HG02763 (cell line): ENCODE measurements around the gene TKTL1.
A peak's percentile ranks its signal among the peaks of the same experiment; 100 is the strongest.

Source experiments
- ATAC-seq: cut with Tn5 transposase; IDR thresholded peaks from one replicate; pipeline ENCODE4 v1.9.1; 2021; ENCODE audit warnings: mild to moderate bottlenecking, moderate library complexity; ENCODE audit not compliant: unreplicated experiment

Gene TKTL1

DNA sequence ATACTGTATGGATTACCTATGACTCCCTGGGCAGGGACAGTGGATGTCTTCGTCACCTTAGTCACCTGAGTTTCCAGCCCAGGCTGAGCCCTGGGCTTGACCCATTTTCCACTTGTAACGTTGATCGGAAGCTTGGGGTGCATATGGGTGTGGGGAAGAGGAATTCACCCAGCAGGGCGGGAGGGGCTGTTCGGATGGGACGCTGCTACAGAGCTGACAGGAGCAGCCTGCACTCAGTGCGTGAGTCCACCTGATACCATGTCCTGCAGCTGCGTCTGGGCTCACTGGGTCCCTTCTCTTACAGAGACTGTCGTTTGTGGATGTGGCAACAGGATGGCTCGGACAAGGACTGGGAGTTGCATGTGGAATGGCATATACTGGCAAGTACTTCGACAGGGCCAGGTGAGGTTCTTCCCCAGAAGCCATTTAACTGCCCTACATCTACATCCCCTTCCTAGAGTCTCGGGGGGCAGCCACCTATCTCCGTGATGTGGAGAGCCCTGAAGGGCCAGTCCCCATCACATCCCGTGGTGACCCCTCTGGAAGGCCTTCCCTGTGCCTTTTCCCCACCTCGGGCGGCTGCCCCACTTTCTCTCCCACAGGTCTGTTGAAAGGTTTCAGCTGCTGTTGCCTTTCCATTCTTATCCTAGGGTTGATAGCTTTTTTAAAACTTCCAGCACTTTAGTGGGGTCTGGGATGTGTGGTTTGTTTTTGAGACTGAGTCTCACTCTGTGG lies 13.6 kb downstream of the TKTL1 start:
- ATAC-seq, result no peak

DNA sequence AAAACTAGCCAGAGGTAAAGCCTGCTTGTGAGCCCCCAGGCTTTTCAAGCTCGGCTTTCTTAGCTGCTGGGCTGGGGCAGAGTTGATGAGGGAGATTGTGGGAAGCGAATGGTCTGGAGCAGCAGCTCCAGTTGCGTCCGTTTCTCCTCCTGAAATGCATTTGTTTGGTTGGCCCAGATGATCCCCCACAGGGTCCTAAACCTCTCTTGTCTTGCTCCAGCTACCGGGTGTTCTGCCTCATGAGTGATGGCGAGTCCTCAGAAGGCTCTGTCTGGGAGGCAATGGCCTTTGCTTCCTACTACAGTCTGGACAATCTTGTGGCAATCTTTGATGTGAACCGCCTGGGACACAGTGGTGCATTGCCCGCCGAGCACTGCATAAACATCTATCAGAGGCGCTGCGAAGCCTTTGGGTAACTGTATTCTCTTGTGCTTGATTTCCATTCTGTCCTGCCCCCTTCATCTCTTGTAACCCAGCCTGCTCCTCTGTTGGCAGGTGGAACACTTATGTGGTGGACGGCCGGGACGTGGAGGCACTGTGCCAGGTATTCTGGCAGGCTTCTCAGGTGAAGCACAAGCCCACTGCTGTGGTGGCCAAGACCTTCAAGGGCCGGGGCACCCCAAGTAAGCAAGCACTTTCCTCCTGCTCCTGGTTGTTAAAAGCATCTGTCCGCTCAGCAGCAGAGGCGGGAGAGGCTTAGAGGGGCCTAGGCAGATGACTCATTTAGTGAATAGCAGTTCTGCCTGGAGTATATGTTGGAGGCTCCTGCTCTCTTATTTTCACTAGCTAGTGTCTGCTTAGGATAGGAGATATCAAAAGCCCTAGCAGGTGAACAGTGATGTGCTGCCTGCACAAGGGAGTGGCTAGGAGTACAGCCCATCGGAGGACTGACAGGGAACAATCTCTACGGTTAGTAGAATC lies 15.3 kb downstream of the TKTL1 start:
- no peak for ATAC-seq

DNA sequence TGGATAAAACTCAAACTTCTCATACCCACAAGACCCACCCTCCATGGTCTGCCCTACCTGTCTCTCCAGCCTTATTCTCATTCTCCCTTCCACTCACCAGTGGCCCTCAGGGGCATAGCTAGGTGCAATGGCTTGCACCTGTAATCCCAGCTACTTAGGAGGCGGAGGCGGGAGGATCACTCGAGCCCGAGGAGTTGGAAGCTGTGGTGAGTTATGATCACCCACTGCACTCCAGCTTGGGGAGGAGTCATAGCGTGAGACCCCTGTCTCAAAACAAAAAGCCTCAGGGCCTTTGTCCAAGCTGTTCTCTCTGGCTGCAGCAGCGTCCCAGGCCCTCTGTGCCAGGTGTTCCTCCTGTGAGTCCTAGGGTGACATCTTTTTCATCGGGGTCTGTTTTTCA lies 16.5 kb downstream of the TKTL1 start:
- no peak for ATAC-seq

DNA sequence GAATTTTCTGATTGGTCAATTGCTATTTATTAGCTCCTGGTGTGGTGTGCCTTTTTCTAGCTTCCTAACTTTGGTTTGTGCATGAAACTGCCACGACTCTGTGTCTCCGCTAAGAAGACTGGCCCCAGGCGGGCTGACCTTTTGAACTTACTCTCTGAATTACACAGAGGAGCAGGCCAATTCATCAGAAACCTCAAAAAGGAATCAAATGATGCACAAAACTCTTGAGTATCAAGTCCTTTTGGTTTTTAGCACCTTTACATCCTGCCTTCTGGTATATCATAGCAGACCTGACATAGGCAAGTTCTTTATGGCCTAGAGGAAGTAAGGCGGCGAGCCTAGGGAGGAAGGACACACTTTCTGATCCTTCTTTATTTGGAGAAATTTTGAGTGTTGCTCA lies 17.6 kb downstream of the TKTL1 start:
- no peak for ATAC-seq

DNA sequence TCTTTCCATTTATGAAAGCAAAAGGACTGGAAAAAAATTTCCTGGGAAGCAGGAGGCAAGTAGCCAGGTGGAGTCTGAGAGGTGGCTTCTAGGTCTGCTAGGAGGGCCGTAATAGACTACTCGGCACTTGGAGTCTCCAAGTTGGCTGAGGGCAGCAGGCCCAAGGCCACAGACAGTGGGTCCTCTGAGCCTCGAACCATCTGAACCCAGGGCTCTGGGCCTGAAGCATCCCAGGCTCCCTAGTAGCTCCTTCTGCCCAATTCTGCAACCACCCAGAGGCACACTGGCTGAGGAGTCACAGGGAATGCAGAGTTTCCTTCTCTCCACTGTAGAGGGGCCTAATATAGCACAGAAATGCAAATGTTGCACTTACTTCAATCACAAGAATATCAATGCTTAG lies 19.8 kb downstream of the TKTL1 start:
- ATAC-seq, result no peak

DNA sequence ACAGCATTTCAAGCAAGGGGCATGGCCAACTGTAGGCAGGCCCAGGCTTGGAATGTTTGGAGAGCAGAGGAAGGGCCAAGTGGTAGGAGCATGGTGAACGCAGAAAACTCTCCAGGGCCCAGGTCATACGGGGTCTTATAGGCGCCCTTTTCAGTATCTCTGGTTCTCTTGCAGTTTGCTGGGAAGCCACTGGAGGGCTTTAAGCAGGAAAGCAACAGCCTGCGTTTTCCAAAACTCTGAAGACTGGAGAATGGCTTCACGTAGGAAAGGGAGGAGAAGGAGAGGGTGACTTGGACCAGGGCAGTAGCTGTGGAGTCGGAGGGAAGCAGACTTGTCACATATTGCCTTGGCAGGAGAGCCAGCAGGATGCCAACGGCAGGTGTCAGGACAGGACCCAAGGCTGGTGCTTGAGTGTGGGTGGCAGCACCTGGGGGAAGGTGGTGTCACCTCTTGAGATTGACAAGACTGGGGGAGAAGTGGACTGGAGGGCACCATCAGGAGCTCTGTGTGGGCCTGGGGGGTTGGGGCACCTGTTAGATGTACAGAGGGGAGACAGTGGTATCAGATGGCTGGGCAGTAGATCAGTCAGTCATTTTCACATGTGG lies 21.9 kb downstream of the TKTL1 start:
- no peak for ATAC-seq

DNA sequence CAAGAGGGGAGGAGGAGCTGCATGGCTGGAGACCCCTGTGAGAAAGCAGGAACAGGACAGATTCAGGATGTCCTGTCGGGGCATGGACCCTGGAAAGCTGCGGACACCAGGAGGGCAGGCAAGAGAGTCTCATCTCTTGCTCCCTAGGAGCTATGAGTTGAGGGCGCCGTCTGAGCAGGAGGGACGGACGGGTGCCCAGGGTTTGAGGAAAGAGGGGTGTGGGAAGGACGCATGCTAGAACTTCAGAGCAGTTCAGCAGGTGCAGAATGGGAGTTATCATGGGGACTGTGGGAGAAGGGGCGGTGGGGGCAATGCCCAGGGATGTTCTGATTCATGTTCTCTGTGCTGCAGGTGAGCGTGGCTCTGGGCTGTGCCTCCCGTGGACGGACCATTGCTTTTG lies 24.8 kb downstream of the TKTL1 start:
- ATAC-seq, result no peak

DNA sequence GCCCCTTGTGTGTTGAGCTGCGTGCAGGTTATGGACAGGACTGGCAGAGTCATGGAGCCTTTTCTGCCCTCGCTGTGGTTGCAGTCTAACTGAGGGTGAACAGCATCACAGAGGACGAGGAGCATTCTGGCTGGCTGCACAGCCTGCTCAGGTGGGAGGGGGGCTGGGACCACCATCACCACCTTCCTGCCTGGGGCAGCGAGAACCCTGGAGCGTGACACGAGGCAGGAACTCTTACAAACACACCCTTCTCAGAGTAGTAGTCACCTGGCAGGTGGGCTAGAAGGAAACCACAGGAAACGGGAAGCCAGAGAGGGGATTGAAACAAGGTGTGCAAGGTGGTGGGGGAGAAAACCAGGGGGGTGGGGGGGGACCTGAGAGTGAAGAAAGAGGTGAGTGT lies 25.6 kb downstream of the TKTL1 start:
- no peak for ATAC-seq

DNA sequence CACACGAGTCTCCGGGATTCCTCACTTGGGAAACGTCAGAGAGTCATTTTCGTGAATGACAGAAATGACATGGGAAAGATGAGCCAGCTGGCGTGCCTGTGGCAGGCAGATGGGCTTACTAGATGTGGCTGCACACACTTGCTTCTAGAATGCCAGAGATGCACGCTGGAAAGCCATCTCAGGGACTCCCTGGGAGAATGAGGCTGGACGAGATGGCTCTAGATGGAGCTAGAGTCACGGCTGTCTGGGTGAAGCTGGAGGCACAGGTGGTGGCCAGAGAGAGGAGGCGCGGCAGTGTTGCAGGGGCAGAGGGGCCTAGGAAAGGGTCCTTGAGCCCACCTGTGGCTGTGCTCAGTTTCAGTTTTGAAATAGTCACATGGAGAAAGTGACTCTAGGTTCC lies 26.0 kb downstream of the TKTL1 start:
- ATAC-seq, result no peak

DNA sequence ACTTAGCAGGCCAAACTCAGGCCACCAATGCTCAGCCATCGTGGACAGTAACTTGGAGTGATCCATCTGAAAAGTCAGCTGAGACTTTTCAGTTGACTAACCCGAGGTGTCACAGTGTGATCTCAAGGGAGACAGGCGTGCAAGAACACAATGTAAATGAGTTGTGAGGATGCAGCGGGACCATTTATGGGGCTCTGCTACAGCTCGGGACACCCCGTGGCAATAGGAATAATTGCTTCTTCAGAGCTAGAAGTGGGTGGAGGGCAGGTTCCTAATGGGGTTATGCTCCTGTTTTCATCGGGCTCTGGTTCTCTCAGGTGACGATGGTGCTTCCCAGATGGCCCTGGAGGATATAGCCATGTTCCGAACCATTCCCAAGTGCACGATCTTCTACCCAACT lies 27.3 kb downstream of the TKTL1 start:
- no peak for ATAC-seq

DNA sequence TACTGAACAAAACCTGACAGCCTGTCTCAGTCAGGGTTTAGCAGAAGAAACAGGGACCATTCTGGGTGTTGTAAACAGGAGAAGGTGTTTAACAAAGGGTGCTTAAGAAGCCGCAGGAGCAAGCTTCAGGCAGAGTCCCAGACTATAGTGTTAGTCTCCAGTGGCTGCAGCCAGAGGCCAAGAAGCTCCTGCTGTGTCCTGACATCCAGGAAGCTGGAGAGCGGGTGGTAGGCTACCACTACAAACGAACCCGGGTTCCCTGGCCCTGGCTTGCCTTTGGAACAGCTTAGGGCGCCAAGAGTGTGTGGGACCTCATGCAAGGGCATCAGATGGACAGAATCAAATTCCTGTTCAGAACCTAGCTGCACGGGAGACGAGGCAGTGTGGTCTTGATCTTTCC lies 27.9 kb downstream of the TKTL1 start:
- ATAC-seq, result no peak

DNA sequence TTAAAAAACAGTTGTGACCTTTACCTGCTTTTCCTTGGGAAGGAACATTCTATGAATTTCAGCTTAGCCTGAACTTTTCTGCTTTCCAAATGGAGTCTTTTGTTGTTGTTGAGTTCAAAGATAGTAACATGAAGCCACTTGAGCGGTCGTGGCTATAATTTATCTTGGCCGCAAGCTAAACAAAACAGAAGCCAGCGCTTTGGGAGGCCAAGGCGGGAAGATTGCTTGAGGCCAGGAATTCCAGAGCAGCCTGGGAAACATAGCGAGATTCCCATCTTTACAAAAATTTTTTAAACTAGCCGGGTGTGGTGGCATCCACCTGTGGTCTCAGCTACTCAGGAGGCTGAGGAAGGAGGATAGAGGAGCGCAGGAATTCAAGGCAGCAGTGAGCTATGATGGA lies 29.9 kb downstream of the TKTL1 start:
- ATAC-seq, result no peak

DNA sequence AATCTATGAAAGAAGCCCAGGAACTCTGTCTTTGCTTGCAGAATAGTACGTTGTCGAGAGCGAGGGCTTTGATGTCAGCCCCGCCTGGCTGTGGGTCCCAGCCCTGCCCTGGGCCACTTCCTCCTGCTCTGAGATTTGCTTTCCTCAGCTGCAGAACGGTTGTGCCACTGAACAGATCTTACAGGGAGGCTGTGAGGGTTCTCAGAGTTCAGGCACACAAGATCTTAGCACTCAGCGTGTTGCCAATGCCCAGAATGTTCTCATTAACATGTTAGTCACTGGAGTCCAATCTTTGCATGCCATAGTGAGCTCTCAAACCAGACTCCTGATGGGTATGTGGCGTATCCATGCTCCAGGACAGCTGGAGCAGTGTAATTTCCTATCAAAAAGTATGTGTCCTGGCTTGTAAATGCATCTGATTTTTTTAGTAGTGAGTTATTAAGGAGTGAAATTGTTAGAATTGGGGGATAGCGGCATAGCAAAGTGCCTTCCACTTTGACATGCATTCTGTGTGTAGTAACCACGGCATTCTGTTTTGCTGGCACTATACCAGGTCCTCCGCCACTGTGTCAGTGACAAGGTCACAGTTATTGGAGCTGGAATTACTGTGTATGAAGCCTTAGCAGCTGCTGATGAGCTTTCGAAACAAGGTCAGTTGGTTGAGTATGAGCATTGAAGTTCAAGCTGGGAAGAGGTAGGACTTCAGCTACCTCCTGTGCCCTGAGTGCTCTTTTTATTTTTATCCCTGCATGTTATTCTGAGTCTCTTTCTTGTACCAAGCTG lies 31.6 kb downstream of the TKTL1 start:
- ATAC-seq, result no peak

DNA sequence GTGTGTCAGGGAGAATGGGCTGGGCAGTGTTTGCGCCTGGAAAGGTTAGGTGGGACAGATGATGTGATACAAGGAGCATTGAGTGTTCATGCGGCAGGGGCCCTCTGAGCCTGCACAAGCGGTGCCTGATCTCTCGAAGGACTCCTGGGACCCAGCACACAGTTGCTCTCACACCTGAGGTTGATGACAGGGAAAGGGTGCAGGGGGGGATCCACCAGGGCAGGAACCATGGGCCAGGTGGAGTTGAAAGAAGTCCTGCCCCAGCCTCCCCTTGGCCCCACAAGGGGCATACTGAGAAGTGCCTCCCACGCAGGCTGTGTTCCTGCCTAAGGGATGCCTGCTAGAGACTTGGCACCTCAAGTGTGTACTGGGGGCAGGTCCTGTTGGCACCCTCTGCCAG lies 33.1 kb downstream of the TKTL1 start:
- no peak for ATAC-seq

DNA sequence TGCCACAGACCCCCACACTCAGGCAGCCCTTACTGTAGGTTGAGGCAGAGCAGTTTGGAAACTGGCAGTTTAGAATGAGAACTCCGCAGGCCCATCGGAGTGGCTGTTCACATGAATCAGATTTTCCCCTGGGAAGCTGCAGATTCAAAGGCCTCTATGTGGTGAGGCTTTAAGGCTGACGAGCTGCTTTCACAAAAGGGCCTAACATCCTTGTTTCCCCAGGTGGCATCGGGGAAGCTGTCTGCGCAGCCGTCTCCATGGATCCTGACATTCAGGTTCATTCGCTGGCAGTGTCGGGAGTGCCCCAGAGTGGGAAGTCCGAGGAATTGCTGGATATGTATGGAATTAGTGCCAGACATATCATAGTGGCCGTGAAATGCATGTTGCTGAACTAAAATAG lies 33.7 kb downstream of the TKTL1 start:
- no peak for ATAC-seq

DNA sequence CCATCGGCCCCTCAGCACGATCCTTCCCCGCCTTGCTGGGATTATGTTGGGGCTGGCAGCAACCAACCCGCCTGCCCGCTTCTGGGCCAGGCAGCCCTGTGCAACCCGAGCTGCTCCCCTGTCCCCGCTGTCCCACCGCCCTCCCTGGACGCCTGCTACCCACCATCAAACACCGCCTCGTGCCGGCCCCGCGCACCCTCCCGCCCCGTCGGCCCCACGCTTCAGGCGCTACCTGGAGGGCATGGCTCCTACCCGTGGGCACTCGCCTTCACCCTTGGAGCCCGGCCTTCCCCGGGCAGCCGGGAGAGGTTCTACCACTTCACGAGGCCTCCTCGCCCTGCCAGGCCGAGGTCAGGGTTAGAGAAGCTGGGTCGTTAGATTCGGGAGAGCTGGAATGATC lies 37.0 kb downstream of the TKTL1 start:
- ATAC-seq, result no peak

DNA sequence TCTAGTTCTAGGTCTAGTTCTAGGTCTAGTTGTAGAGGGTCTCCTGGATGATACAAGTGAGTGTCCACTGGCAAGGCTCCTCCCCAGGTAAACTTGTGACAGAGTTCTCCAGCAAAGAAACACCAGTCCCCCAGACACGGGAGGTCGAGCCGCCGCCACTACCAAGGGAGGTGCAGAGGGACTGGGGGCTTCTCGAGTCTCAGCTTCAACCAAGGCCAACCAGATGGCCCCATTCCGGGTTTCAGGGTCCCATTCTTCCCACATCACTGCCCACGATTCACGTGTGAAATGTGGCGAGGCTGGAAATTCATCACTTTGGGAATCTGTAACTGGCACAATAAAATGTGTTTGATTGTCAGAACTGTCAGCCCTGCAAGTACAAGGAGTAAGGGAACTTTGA lies 37.5 kb downstream of the TKTL1 start:
- ATAC-seq, result no peak

DNA sequence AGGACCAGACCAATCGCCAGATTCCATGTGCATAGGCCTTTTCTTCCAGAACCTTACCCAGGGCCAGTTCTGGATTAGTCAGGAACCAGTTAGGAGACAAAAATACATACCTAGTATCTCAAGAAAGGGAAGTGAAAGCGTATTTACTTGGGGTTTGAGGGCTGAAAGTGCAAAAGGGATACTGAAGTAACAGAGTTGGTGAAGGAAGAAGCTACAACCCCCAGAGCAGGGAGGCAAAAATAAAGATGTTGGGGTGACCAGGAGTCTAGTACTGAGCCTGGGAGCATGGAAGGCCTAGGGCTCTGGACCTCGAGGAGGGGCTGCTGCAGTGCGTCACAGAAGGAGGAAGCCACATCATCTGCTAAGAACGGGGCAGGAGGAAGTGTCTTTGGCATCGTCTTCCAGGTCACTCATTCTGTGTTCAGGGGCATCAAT lies 38.3 kb downstream of the TKTL1 start:
- ATAC-seq, result no peak

DNA sequence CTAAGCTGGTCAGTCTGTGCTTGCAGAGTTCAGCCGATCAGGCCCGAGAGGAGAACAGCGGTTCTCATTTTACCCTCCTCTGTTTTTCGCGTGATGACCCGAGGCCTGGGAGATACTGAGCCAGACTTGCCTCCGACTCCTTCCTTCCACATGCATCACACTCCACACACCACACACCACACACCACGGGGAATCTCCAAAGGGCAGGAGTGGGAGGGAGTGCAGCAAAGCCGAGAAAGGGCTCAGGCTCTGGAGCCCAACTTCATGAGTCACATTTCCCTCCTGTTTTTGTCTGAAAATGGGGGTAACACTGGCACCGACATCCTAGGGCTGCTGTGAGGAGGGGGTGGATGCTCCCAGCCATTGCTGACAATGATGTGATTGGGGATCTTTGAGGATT lies 38.9 kb downstream of the TKTL1 start:
- no peak for ATAC-seq

DNA sequence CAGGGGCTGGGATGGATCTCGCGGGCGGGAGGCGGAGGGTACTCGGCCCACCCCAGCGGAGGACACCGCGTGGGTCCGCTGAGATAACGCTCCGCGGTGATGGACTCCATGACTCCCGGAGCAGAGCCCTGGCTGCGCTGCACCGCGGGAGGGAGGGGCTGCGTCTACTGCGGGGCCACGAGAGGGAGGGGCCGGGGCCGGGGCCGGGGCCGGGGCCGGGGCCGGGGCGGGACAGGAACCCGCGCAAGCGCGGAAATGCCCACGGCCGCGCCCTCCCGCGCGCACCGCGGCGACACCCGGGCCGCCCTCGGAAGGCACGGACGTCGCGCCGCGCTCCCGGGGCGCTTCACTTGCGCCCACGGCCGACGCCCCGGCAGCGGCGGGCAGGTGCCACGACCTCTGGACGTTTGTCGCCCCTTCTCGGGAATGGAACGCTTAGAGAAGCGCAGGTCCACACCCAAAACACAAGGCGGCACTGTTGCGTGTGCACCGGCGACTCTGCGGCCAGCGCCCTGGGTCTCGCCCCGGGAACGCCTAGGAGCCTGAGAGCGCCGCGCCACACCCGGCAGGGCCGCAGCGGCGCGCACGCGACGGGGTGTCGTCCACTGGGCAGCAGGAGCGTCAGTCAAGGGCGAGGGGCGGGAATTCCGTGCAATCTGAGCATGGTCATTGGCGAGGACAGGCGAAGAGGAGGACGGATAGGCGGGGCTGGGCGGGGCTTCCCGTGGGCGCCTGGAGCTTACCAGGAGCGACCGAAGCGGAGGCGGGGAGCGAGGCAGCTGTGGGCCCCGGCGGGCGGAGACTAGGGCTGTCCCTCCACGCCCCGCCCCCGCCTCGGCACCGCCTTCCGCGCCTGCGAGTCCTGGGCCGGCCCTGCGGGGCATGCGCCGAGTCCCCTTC lies 46.1 kb downstream of the TKTL1 start:
- peak; percentile 67 for ATAC-seq
